GM21447 (cell line): ENCODE data around the gene PLSCR3.

Experiments used
- ATAC-seq: cut with Tn5 transposase; IDR thresholded peaks from one replicate; pipeline ENCODE4 v1.9.1; 2021; ENCODE audit not compliant: unreplicated experiment

Gene PLSCR3

DNA sequence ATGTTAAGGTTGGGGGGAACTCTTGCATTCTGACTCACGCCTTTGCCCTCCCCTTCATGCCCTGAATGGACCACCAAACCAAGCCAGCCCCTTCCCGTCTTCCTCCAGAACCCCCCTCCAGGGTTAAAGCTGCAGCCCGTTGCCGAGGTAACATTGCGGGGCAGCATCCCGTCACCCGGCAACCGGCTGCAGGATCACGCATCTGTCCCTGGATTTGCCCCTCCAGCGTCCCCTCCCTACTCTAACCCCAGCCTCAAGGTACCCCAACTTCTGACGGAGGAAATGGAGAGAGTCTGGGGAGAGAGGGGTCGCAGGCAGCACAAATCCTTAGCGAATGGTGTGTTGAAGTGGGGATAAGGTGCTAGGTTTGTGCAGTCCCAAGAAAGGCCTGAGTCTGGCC lies 12.8 kb upstream of the PLSCR3 start:
- ATAC-seq: no peak

DNA sequence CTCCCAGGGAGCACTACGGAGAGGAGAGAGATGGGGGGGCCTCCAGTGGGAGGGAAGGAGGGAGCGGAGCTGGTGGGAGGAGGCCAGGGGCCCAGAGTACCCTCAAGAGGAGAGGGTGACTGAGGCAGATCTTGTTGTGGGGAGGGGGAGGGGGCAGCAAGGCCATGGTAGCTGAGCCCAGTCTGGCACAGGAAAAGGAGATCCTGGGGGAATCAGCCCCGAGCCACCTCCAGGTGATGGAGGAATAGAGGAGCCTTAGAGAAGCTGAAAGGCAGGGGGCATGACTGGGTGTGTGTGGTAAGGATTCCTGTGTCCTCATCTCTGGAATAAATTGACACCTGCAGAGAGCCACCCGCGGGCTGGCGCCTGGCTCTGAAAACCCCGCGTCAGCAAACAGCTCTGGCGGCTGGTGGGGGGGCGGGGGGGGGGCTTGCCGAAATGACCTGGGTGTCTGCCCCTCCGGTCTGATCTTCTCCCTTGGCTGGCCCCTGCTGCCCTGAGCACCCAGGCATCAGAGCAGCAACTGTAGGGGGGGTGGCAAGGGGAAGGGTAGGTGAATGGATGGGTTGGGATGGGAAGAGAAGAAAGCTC lies 12.0 kb upstream of the PLSCR3 start:
- no peak for ATAC-seq

DNA sequence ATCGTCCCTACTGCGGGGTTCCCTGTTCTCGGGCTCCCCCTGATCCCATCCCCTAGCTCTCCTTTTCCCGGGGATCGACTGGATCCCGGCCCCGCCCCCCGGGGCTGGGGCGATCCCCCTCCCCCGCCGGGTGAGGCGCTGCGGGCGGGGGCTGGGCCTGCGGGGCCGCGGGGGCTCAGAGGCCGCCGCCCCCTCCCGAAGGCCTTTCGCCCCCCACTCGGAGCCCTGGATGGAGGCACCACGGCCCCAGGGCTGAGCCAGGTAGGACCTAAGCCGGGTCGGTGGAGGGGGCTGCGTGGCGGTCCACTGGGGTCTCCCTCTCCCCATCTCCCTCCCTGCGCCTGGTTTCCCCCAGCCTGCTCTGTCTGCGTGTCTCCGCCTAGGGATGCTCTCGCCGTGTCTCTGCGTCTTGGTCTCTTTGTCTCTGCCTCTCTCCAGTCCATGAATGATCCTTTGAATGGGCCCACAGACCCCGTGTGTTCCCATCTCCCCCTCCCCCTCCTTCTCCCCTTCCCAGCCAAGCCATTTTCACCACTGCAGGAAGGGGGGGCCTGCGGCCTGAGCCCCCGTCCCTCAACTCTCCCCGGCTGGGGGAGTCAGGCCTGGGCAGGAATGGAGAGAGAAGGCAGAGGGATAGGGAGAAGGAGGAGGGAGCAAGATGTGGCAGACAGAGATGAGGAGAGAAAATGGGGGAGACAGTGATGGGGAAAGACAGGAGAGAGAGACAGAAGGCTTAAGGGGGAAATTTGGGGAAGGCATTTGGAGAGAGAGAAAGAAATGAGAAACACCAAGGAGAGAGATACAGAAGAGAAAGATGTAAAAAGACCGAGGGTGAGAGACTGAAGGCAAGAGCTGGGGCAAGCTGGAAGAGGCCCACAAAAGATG lies 11.3 kb upstream of the PLSCR3 start:
- ATAC-seq: no peak

DNA sequence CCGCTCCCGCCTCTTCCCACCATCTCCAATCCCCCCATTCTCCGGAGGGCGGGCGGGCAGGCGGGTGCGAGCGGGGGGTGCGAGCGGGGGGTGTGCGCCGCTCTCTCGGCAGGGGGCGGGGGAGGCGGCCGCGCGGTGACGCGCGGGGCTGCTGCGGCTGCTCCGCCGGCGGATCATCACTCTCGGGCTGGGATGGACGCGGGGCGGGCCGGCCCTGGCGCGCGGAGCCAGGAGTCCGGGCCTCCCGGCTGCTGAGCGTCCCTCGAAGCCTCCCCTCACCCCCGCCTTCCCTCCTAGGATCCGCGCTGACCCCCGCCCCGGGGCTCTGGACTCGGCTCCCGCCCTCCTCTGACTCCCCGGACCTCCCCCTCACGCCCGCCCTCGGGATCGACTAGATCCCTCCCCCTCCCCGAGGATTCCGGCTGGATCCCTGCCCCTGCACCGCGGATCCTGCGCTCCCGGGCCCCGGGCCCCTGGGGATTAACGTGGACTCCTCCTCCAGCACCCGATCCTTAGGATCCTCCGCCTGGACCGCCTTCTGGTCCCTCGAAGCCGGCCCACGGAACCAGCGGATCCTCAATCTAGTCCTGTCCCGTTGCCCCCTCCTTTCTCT lies 10.5 kb upstream of the PLSCR3 start:
- ATAC-seq: no peak

DNA sequence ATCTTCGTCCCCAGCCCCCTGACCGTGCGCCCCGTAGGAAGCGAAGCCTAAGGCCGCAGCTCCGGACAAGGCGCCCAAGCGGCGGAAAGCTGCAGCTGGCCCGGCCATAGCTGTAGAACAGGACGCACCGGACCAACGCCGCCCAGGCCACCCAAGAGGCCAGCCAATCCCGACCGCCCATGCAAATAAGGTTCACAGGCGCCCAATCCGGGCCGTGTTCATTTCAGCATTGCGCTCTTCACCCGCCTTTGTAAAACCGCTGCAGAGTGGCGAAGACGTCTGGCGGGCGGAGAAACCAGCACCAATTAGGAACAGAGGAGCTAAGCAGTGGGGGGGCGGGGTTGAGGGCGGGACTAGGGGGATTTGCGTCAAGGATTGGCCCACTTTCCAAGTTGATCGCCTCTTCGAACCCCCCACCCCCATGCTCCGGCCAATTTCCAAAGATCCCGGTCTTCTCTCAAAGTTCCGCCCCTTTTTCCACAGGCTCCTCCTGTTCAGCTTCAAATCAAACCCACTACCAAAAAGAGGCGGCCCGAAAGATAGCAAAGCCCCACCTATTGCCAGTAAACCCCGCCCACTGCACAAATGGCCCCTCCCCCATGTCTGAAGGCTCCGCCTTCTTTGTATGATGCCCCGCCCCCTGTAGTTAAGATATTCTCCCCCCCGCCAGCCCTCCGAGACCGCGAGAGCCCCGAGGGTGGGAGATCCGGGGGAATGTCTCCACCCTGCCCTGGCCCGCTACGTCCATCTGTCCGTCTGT lies 9.8 kb upstream of the PLSCR3 start, which contains the start of gene TMEM256:
Gene TMEM256, minus strand, starts transcription at position 121 of the 760 bp plus-strand sequence. Its CDS starts 13 bp downstream, at position 108.
- ATAC-seq: peak; percentile 94

DNA sequence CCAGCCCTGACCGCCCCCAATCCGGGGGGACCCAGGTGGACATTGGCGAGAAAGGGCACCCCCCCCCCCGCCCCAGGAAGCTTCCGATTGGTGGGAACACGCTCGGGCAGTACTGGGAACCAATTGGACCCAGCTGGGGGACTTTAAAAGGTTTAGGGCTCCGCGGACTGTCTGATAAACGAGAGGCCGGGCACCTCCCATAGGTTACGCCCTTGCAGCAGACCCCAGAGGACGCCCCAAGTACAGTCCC lies 9.3 kb upstream of the PLSCR3 start:
- ATAC-seq: no peak

DNA sequence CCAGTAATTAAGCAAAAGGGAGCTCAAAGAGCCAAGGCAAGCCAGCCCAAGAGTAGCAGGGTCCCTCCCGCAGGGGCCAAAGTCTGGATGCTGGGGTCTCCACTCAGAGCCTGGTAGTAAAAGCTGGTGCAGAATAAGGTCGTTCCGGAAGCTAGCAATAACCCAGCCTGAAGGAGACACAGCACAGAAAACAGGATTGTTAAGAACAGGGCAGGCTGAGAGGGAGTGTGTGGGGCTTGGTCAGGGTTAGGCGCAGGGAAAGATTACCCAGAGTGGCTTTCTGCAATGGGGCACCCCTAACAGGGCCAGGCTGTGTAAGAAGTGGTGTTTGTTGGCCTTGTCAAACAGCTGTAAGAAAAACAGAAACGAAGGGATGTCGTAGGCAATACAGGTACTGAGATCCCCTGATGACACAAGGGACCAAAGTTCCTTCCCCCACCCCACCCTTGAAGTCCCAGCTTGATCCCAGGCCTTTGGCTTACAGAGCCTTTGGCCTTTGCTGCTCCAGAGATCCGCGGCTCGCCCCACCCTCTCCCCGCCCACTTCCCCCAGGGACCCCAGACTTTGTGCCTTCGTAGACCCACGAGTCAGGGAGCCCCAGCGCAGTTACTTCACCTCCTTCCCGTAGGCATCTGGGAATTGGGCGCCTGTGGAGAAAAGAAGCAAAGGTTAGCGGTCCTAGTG lies 8.9 kb upstream of the PLSCR3 start:
- no peak for ATAC-seq

DNA sequence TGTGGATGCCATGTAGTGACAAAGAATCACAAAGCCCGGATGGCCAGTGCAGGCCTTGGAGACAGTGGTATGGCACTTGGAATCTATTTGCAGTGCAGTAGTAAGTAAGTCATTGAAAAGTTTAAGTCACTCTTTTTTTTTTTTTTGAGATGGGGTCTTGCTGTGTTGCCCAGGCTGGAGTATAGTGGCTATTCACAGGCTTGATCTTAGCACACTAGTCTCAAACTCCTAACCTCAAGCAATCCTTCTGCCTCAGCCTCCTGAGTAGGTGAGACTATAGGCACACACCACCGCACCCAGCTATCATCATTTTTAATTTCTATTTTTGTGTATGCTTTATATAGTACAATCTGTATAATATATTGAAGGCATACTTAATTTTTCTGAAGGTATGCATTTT lies 4.3 kb upstream of the PLSCR3 start:
- no peak for ATAC-seq

DNA sequence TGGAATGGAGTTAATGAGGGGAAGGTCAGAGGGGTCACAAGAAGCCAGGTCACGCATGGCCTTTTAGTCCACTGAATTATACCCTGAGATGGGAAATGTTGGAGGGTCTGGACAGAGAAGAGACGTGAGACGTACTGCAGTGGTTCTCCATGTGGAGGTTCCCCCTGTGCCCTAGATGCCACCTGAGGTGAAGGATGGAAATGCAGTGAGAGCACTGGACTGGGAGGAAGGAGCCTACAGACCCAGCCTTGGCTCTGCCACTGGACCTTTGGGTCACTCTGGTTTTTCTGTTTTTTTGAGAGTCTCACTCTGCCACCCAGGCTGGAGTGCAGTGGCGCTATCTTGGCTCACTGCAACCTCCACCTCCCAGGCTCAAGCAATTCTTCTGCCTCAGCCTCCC lies 1.8 kb upstream of the PLSCR3 start:
- ATAC-seq: no peak

DNA sequence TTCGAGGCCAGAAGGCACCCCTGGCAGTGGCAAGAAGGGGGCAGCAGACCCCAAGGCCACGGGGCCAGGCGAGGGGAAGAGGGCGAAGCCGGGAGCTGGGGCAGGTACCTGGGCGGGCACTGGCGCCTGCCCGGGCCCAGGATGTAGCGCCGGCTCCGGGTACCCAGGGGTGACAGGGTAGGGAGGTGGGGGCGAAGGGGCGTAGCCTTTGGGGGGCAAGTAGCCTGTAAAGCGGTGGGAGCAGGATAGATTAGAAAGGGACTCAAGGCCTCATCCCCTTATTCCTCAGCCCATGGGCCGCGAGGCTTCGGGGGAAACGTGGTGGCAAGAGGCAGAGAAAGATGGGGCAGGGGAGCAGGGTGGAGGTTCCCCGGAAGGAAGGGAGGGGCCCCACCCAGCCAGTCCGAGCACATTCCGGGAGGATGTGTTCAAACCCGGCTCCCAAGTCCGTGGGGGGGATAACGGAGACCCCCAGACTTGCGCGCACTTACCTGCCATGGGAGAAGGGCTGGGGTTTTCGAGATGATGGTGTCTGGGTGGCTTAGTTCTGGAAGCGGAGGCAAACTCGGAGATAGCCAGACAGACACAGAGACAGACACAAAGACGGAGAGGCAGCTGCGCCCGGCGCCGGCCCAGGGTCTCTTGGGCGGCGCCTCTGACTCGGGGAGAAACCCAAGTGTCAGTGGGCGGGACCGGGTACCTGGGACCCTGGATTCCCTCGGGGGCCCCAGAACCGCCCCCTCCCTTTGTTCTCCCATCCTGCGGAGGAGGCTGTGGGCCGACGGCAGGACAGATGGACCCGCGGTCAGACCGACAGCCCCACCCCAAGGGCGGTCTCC lies 493 bp downstream of the PLSCR3 start:
- ATAC-seq: peak; percentile 43

DNA sequence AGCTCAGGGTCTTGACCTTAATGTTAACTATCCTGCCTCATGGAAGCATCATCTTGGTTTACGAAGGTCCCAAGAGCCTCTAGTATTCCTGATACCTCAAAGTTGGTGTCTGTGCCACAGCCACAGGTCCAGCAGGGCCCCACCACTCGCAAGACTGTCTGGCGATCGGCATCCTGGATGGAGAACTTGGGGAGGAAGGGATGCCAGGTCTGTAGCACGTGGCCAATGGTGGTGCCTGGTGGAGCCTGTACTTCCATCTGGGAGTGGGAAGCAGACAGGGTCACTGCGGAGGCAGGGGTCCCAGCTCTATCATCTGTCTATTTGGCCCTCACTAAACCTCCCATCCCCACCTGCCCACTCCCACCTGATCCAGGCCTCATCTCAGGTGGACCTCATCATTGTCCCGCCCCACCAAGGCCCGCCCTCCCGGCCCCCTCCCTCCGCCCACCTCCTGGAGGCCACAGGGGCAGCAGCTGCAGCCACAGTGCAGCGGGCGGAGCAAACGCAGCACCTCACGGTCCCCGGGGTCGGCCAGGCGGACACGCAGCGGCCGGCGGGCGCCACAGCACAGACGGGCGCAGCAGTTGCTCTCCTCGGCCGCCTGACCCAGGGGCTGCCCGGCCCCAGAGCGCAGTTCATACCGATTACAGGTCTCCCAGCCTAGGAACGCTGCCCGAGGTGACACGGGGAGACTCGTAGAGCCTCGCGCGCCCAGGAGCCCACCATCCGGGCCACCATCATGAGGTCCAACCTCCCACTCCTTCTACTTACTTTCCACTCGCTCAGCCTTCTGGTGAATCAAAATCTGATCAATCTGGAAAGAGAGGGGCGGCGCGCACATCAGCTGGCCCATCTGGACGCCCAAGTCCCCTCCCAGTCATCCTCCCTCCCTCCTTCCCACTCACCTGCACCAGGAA lies 1.4 kb downstream of the PLSCR3 start:
- ATAC-seq: no peak

DNA sequence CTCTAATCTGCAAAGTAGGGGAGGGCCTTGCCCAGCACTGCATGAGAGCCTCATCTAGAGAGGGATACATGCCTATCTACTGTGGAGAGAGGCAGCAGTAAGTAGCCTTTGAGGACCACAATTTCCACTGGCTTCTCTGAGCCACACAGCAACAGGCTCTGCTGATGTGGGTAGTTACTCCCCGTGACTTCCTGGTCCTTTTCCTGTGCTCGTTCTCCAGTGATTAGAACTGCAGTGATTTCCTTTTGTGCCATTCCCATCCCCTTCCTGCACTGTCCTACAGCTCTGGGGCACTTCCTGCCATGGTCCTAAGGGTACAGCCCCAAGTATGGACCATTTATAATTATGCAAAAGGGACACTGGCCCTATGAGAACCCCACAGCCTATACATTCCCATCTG lies 3.0 kb downstream of the PLSCR3 start:
- no peak for ATAC-seq

DNA sequence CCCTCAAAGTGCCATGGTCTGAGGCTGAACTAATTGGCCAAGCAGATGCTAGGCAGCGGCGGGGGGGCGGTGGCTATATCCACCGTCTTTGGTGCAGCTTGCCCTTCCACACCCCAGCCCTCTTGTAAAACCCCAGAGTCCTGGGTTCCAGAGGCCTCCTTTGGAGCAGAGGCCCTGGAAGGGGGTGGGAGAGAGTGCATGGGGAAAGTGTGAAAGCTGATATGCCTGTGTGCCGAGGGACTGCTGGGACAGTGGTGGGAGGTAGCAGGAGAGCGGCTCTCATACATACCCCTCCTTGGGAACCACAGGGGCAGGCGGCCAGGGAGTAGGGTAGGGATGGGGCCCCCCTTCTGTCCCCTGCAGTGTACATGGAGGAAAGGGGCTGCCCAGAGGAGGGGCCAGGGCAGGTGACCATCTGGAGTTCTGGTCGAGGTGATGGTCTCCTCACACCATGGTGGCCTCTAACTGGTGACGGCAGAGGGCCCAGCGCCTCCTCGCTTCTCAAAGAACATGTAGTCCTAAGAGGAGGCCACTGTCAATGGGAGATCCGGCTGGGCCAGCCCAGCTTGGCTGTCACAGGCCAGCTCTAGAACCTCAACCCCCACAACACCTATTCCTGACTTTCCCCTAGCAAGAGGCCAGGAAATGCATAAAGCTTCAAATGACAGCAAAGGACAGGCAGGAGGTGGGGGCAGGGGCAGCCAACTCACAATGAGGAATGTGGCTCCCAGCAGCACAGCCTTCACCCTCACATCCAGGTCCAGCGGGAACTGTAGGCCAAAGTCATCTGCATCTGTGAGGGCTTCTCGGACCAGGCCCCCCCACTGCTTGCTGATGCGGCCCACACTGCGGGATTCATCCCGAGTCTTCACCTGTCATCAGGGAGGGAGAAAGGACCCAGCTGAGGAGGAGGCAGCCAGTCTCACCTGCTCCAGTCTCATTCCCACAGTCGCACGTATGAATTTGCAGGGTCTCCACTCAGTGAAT lies 4.1 kb downstream of the PLSCR3 start:
- ATAC-seq: no peak

DNA sequence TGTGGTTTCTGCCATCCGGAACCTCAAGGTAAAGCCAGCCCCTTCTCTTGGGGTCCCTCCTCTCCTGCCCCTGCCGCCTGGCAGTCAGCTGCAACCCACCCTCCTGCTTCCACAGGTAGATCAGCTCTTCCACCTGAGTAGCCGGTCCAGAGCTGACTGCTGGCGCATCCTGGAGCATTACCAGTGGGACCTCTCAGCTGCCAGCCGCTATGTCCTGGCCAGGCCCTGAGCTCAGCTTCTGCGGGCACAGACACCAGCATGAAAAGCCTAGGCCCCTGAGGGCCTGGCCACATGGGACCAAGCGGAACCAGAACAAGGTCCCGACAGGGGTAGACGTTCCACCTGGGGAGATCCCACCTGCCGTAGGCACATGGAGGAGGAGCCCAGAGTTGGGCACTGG lies 5.5 kb downstream of the PLSCR3 start:
- ATAC-seq: no peak

DNA sequence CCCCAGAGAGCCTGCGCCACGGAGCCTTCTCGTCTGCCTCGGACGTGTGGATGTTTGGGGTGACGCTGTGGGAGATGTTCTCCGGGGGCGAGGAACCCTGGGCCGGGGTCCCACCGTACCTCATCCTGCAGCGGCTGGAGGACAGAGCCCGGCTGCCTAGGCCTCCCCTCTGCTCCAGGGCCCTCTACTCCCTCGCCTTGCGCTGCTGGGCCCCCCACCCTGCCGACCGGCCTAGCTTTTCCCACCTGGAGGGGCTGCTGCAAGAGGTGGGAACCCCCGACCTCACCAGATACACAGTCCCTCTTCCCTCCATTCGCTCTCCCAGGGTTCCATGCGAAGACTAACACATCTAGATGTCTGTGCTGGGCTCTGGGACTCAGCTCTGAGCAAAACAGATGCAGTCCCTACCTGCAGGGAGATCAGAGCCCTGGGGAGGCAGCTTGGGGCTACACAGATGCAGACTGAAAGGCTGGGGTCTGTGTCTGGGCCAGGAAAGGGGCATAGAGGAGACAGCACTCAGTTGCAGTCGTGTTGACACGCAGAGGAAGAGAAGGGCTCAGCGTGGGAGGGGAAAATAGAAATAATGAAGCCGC lies 9.7 kb downstream of the PLSCR3 start:
- no peak for ATAC-seq

DNA sequence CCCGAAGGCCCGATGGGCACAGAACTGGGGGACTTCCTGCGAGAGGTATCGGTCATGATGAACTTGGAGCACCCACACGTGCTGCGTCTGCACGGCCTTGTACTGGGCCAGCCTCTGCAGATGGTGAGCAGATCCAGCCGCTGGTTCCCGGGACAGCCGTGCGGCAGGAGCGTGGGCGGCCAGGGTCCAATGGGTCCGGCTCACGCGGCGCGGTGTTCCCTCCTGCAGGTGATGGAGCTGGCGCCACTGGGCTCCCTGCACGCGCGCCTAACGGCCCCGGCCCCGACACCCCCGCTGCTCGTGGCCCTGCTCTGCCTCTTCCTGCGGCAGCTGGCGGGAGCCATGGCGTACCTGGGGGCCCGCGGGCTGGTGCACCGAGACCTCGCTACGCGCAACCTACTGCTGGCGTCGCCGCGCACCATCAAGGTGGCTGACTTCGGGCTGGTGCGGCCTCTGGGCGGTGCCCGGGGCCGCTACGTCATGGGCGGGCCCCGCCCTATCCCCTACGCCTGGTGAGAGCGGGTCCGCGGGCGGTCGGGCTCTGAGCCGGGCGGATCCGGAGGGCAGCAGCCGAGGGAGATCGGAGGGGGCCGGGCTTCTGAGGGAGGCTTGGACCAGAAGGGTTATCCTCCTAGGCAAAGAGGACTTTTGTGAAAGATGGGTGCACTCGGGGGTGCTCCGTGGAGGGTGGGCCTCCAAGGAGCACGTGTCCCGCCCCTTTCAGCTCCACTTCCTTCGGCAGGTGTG lies 10.4 kb downstream of the PLSCR3 start:
- no peak for ATAC-seq

DNA sequence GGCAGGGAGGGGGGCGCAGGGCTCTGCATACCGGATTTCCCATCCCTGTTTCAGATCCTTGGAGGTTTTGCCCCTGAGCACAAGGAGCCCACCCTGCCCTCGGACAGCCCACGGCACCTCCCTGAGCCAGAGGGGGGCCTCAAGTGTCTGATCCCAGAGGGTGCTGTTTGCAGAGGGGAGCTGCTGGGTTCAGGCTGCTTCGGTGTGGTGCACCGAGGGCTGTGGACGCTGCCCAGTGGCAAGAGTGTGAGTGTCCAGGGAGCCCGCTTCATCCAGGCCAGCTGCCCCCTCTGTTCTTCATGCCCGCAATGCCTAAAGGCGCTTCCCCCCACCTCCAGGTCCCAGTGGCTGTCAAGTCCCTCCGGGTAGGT lies 11.0 kb downstream of the PLSCR3 start:
- ATAC-seq: no peak
